Activated T-cell treated with anti-CD3 and anti-CD28 coated beads for 1 hour (primary cell): Measurements from ENCODE around the gene UBTD1.
A peak's percentile ranks its signal among the peaks of the same experiment; 100 is the strongest.

ENCODE experiments used
- DNase-seq: peaks from one replicate; pipeline ENCODE4 v3.0.0-alpha.2; 2020; ENCODE audit warnings: low read depth

UBTD1 gene

DNA sequence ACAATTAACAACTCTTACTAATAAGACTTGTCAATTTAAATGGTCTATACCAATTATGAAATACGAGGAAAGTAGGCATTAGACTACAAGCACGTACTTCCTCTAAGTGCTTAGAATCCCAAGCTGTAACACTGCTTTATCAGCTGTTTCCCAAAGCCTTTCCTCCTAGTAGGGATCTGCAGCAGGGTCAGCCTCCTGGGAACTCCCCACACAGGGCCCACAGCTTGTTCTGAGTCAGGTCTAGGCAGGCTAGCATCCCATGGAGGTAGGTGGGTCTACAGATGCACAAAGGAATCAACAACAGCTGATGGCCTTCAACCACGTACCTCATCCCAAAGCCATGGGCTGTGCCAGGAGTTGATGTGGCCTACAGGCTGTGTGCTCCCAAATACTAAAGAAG, 15.2 kb upstream of the UBTD1 start:
- no peak for DNase-seq

DNA sequence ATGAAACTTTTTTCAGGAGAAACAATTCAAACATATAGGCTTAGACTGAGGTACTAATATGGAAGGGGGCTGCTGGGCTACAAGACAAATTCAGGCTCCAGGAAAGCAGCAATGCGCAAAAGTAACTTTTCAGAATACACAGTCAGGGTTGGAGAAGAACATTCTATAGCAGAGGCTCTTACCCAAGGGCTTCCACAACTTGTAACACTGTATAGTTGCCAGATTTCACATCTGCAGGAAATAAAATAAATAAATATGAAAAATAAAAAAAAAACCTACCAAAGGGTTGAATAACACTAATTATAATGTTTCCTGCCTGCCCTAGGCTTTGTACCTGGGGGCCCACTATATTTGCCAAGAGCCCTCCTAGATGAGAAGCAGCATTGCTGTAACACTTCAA, 14.8 kb upstream of the UBTD1 start:
- no peak for DNase-seq

DNA sequence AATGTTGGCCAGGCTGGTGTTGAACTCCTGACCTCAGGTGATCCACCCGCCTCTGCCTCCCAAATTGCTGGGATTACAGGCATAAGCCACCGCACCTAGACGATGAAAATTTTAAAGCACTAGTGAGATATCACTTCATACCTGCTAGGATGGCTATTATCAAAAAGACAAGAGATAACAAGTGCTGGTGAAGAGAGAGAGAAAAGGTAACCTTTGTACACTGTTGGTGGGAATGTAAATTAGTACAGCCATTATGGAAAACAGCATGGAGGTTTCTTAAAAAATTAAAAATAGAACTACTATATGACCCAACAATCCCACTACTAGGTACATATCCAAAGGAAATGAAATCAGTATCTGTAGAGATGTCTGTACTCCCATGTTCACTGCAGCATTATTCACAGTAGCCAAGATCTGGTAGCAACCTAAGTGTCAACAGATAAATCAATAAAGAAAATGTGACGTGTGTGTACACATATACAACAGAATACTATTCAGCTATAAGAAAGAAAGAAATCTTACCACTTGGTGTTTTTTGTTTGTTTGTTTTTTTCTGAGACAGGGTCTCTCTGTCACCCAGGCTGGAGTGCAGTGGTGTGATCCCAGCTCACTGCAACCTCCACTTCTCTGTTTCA, 13.0 kb upstream of the UBTD1 start:
- no peak for DNase-seq

DNA sequence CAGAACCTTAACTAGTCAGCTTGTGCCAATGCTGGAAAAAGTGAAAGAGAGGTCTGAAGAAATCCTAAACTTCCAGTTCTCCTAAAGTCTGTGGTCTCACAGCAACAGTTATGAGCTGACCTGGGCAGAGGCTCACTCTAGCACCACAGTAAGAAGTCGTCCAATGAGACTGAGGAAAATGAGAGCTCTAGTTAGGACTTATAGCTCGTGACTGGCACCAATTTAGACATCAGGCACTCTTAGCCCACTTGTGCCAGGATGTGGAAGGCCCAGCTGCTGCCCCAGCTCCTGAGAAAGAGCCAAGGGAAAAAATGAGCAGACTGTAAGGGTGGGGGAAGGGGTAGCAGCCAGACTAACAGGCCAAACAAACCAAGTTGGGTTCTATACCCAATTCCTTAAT, 8.1 kb upstream of the UBTD1 start:
- no peak for DNase-seq

DNA sequence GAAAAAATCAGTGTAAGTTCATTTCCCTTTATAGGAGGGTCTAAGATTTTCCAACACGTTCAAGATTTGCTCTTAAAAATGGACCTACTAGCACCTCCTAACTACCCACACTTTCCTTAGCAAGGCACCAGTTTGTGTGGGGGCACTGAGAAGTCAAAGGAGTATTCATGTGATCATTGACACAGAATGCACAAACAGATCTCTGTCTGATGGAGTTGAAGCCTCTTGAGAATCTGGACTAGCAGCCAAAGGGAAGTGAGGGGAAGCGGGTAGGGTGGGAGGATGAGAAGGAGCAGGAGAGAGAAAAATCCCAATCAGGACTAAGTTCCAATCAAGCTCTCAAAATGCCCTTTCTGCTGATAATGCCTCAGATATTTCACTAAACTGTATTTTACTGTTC, 4.6 kb upstream of the UBTD1 start:
- no peak for DNase-seq

DNA sequence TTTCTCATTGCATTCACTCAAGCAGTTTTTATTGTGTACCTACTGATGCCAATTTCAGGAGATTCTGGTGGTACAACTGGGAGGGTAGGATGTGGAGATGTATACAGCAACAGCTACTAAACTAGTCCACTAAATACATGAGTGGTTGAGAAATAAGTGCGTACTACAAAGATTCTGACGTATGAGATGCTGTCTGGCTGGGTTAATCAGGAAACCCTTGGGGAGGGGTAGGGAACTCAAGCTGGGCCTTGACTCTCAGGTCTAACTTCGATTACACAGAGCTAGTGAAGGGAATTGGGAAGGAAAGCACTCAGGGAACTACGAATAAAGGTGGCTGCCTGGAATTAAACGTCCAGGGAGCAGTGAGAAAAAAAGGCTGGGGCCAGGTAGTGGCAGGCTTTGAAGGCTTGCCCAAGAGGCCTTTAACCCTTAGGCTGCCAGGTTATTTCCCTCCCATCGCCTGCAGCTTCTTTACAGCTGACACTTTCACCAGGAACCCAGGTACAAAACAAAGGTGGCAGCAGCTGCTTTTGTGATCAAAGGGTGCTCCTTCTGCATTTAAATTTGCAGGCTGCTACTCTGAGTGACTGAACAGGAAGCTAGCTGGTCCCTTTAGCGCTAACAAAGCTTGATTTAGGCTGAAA, 3.7 kb upstream of the UBTD1 start:
- DNase-seq = no peak

DNA sequence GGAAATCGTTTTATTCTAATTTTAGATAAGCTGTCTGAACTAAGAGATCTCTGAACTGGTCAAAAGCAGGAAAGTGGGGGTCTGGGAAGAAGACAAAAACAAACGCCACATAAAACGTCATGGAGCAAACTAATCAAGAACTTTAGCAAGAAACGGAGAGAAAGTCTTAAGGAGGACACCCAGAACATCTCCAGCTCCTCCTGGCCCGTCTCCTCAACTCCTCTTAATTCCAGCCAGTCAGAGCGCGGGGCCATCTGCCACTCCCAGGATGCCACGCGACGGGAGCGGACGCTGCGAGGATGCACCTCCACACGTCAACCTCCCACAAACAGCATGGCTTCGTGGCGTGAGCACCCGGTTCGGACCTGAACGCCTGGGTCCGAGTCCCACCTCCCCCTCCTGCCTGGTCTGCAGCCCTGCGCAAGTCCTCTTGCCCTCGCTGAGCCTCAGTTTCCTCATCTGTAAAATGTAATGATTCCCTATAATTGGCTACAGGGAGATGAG, 1.1 kb upstream of the UBTD1 start:
- DNase-seq = peak; percentile 45

DNA sequence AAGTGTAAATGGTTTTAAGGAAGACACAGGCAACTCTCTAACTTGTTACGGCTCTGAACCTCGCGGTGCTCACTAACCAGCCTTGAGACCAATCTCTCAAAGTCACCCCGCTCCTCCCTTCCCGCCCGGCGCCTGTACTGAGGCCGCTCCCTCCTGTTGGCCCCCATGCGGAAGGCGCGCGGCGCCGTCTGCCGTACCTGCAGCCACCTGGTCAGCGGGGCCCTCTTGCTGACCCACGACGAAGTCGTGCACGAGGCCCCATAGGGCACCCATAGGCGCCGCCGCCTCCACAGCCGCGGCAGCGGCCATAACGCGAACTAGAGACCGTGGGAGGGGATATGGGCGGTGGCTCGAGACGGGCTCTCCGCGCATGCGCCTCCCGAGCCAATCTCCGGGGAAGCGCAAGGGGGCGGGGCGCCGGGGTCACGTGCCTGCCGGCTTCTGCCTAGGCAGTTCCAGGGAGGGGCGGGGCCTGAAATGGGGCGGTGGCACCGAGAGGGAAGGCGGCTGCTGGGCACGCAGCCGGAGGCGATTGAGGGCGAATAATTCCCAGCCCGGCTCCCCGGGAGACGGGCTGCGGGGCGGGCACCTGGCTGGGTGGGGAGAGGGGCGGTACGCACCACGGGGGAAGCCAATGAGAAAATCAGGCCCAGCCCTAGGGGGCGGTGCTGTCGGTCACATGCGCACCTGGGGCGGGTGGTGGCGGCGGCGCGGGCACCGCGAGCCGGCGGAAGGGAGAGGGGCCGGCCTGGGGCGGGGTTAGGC, 466 bp upstream of the UBTD1 start, which contains the start of gene MMS19:
Gene MMS19 (minus strand): TSS at position 347 of the 765 bp plus-strand sequence. CDS start 38 bp downstream, at position 309.
- DNase-seq = peak; percentile 100

DNA sequence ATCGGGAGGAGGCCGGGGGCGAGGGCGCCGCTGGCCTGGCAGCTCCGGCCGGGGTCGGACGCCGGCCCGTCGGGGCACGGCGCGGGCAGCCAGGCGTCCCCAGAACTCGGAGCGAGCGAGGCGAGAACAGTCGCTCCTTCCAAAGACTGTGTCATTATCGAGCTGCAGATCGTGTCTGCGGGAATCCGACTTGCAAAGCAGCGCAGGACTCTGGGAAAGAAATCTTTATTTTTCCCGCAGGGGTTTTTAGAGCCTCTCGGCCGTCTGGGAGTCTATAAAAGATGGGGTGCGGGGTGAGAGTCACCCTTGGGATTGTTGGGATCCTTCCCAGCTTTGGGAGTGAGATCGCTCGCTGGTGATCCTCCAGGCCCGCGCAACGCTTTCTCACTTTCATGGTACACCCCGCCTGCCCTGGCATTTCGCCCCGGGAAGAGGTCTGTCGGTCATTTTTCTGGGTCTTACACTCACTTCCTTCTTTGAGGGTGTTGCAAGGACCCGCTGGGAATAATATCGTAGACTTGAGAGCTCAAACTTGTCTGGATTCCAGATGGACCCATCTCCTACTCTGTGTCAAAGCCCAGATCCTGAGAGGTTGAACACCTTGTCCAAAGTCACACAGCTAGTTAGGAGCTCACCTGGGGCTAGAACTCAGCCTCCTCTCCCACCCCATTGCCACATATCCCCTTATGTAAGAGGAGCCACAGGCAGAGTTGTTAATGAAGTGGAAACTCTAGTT, 1.0 kb downstream of the UBTD1 start:
- DNase-seq = no peak

DNA sequence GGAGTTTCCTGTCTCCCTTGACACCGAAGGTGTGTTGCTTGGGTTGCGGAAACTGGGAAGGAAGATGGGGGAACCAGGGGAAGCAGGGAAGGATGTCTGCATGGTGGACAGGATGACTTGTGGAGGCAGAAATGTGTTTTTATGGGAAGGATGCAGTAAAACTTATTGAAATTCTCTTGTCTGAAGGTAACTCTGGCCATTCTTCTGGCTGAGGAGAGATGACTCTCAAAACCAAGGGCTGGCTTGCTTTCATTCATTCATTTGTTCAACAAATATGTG, 1.5 kb downstream of the UBTD1 start:
- DNase-seq = no peak

DNA sequence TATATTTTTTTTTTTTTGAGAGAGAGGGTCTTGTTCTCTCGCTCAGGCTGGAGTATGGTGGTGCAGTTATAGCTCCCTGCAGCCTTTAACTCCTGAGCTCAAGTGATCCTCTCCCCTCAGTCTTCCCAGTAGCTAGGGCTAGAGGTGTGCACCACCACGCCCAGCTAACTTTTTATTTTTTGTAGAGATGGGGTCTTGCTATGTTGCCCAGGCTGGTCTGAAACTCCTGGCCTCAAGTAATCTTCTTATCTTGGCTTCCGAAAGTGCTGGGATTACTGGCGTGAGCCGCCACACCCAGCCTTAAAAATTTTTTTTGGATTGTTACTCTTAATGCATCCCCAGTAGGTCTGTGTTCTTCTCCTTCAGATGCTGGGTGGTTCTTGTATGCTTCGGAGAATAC, 4.2 kb downstream of the UBTD1 start:
- DNase-seq = no peak

DNA sequence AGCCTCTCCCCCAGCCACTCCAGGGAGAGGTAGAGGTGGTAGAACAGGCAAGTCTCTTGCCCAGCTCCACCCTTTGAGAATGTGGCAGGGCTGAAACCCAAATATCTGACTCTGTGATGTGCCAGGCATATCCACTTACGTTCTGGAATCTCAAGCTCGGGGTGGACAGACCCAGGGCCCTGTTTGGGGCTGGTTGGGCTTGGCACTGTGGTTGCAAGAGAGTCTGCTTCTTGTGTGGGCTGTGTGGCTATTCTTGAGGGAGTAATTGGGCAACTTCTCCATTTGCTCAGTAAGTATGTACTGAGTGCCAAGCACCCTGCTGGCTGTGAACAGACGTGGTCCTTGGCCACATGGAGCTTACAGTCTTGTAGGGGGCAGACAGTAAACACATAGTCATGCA, 4.7 kb downstream of the UBTD1 start:
- no peak for DNase-seq

DNA sequence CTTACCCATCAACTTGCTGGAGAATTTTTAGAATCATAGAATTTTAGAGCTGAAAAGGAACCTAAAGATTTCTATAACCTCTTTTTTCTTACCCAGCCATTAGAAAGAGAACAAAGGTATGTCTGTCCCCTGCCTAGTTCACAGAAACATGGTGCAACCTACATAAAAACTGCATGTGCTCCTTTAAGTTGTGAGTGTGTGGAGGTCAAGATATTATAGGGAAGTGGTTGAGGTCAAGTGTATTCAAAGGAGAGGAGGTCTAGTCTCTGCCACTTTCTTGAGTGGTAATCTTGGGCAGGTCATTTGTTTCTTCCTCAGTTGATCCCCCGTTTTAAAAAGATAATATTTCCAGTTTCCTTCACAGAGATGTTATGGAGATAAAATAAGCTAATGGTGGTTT, 6.4 kb downstream of the UBTD1 start:
- no peak for DNase-seq

DNA sequence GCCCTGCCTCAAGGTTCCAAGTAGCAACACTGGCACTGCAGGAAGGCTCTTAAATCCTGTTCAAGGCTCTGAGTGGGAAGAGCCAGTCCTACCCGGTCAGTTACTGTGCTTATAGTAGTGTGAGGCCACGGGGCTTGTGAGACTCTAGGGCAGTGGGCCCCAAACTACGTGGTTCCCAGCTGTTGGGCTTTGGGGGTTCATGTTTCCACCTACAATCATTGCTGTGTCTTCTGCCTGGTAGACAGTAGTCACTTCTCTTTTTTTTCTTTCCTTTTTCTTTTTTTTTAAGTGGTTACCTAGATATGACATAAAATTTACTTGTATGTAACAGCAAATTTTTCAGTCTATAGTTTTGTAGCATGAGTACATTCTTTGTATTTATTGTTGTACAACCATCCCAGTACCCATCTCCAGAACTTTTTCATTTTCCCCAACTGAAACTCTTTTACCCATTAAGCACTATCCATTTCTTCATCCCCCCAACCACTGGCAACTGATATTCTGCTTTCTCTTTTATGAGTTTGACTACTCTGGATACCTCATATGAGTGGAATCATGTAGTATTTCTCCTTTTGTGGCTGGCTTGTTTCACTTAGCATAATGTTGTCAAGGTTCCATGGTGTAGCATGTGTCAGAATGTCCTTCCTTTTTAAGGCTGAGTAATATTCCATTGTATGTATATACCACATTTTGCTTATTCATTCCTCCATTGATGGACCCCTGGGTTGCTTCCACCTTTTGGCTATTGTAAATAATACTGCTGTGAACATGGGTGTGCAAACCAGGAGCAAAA, 7.7 kb downstream of the UBTD1 start:
- DNase-seq = no peak

DNA sequence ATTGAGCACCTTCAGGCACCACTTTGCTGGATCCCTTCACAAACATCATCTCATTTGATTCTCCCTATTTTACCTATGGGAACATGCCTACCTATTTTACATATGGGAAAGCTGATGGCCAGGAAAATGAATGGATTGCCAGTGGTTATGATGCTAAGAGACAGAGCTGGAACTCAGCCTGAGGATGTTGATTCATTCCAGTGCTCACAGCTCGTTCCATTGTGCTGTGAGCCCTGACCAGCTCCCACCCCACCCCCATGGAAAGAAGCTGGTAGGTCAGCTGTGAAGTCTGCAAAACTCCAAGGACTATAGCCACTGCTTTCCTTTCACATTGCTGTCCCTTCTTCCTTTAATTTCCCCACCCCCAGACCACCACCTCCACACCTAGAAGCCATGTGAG, 9.6 kb downstream of the UBTD1 start:
- DNase-seq = no peak

DNA sequence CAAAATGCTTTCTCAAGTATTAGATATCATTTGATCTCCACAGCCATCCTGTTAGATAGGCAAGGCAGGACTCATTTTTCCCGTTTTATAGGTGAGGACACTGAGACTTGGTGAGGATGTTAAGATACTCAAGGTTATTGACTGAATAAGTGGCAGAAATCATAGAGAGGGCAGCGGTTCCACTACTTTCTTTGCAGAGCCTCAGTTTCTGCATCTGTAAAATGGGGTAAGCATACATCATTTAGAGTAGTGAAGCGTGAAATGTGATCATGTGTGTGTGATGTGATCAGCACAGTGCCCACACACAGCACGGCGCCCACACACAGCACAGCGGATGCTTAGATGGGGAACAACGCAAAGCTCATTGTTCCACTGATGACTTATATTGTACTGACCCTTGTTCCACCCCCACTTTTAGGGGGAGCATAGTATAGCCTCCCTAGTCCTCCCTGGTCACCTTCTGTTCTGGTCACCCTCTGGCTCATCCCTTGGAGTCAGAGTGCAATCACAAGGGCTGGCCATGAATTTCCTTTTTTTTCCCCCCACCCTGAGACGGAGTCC, 10.5 kb downstream of the UBTD1 start:
- DNase-seq = no peak

DNA sequence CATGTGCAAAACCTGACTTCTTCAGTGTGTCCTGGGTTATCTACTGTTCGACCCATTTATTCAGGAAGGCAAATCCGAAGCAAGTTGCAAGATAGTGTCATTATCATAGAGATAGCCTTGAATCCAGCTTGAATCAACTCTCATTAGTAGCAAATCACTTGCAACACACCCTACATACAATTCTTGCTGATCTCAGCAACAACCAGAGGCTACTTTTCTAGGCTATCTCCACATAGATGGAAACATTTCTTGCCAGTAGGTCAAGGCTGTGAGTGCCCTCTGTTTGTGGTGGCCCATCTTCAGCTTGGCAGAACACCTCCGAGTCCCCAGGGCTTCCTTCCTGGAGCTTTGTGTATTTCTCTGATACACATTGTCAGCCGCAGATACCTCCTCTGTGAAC, 12.0 kb downstream of the UBTD1 start:
- no peak for DNase-seq

DNA sequence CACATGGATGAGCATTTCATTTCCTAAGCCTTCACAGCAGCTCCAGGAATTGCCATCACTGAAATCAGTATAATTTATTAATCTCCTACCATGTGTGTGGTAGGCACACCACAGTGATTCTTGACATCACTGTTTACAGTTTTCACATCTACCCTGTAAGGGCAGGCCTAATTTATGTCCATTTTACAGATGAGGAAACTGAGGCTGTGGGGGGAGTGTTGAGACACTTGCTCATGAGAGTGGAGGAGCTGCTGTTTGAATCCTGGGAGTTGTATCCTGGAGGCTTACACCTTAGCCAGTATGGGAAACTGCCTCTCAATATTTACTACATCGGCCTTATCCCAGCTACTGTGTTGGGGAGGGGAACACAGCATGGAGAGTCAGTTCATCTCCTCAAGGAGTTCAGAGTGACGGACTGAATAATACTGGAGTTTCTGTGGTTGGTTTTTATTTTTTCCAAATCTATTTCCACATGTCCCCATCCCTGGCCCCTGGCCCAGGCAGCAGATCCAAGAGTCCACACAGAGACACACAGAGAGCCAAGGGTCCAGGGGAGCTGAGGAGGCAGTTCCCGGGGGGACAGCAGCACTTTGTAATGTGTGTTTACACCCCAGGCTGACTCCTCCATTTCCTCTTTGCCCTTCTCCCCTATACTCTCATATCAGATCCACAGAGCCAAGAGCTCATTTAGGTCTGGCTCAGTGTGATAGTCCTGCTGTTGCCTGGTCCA, 13.2 kb downstream of the UBTD1 start:
- DNase-seq = no peak

DNA sequence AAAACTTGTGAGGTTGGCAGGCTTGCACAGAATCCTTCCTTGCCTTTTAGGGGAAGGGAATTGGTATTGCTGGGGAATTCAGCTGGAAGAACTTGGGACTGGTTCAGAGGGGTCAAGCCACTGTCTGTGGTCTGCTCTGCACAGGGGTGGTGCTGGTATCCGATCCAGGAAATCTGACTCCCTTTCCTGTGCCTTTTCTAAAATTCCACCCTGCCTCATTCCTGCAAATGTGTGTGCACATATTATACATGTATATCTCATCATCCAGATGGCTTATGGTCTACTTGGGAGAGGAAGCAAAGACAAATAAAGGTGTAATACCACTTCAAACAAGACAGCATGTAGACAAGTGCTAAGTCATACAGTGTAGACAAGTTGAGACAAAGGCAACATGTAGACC, 14.3 kb downstream of the UBTD1 start:
- no peak for DNase-seq

DNA sequence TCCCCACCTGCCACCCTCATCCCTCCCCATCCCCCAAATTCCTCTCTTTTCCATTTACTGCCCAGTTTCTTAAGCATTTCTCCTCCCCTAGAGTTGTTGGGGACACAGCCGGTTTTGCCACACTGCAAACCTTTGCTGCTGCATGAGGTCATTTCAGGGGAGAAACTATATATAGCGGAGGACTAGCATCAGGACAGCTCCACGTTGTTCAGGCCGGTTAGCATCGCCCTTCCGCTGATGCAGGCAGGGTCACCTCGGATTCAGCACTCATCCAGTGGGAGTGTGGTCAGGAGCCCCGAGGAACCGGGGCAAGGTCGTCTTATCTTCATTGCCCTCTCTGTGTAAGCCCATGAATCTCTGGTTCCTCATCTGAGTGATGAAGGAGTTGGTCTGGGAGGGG, 15.6 kb downstream of the UBTD1 start:
- DNase-seq = no peak
